Neuronal stem cell (in vitro differentiated cells): ENCODE results near the gene IFNLR1.
A peak's percentile ranks its signal among the peaks of the same experiment; 100 is the strongest.

ENCODE experiments used
- DNase-seq: peaks from one replicate; pipeline ENCODE4 v3.0.0-alpha.2; 2013; ENCODE audit warnings: low spot score
- H2AFZ ChIP-seq: one replicate; pipeline ENCODE4 v1.6.1; 2013; ENCODE audit warnings: mild to moderate bottlenecking, low read length, inconsistent platforms
- H2AK5ac ChIP-seq: 2 replicates; pipeline ENCODE4 v1.6.1; 2013; ENCODE audit warnings: low read depth, mild to moderate bottlenecking, inconsistent platforms, low read length, moderate library complexity, mixed read lengths
- H2BK120ac ChIP-seq: 2 replicates; pipeline ENCODE4 v1.6.1; 2013; ENCODE audit warnings: low read depth, mild to moderate bottlenecking, inconsistent platforms, low read length, moderate library complexity, mixed read lengths
- H2BK12ac ChIP-seq: one replicate; pipeline ENCODE4 v1.6.1; 2013; ENCODE audit warnings: low read length, inconsistent platforms
- H2BK15ac ChIP-seq: 2 replicates; pipeline ENCODE4 v1.6.1; 2013; ENCODE audit warnings: mild to moderate bottlenecking, low read length, inconsistent platforms, mixed read lengths
- H2BK5ac ChIP-seq: one replicate; pipeline ENCODE4 v1.6.1; 2013; ENCODE audit warnings: inconsistent platforms, mild to moderate bottlenecking, low read length, moderate library complexity
- H3K14ac ChIP-seq: one replicate; pipeline ENCODE4 v1.6.1; 2013; ENCODE audit warnings: low read length, inconsistent platforms
- H3K18ac ChIP-seq: 2 replicates; pipeline ENCODE4 v1.6.1; 2013; ENCODE audit warnings: low read length, inconsistent platforms
- H3K23ac ChIP-seq: 2 replicates; pipeline ENCODE4 v1.6.1; 2013; ENCODE audit warnings: low read depth, mild to moderate bottlenecking, mixed read lengths, low read length, inconsistent platforms; ENCODE audit not compliant: poor library complexity
- H3K27ac ChIP-seq: replicated peaks from 3 replicates; pipeline ENCODE4 v1.5.1; 2013; ENCODE audit warnings: low read length, inconsistent platforms
- H3K27me3 ChIP-seq, 3 experiments: 2 replicates each; pipeline ENCODE4 v1.6.1; 2013; ENCODE audit warnings: low read length in 3 of 3, mild to moderate bottlenecking in 2 of 3, inconsistent platforms in 1 of 3, low read depth in 1 of 3, mixed read lengths in 1 of 3, moderate library complexity in 1 of 3; ENCODE audit not compliant: control insufficient read depth in 3 of 3, insufficient read depth in 3 of 3
- H3K36me3 ChIP-seq, 2 donors: replicated peaks in 1 of 2; 2 replicates each; pipeline ENCODE4 v1.6.1; 2013; ENCODE audit warnings: low read length in 2 of 2; ENCODE audit not compliant: control insufficient read depth in 2 of 2, insufficient read depth in 2 of 2
- H3K4ac ChIP-seq: 2 replicates; pipeline ENCODE4 v1.6.1; 2013; ENCODE audit warnings: inconsistent platforms, mild to moderate bottlenecking, low read length, moderate library complexity
- H3K4me1 ChIP-seq, 2 donors: 1 replicate in 1 of 2; 2 replicates in 1 of 2; pipeline ENCODE4 v1.6.1; 2013; ENCODE audit warnings: low read length in 2 of 2, low read depth in 1 of 2; ENCODE audit not compliant: control insufficient read depth in 2 of 2, insufficient read depth in 1 of 2
- H3K4me2 ChIP-seq: one replicate; pipeline ENCODE4 v1.6.1; 2013; ENCODE audit warnings: mild to moderate bottlenecking, low read length, inconsistent platforms; ENCODE audit not compliant: insufficient read depth, poor library complexity, severe bottlenecking
- H3K4me3 ChIP-seq, 2 donors: 2 replicates each; pipeline ENCODE4 v1.5.1; 2013; ENCODE audit warnings: low read length in 2 of 2, mild to moderate bottlenecking in 2 of 2, inconsistent platforms in 1 of 2, moderate library complexity in 1 of 2
- H3K79me1 ChIP-seq: one replicate; pipeline ENCODE4 v1.6.1; 2013; ENCODE audit warnings: low read depth, mild to moderate bottlenecking, inconsistent platforms, low read length, moderate library complexity
- H3K9ac ChIP-seq: one replicate; pipeline ENCODE4 v1.6.1; 2013; ENCODE audit warnings: mild to moderate bottlenecking, low read depth, low read length, inconsistent platforms; ENCODE audit not compliant: poor library complexity
- H3K9me3 ChIP-seq, 2 donors: replicated peaks in 1 of 2; 2 replicates each; pipeline versions ENCODE3 to v1.6.1; 2013; ENCODE audit warnings: low read length in 2 of 2, mild to moderate bottlenecking in 2 of 2, inconsistent platforms in 1 of 2, low read depth in 1 of 2, mixed read lengths in 1 of 2, moderate library complexity in 1 of 2; ENCODE audit not compliant: control insufficient read depth in 2 of 2, insufficient read depth in 1 of 2
- H4K8ac ChIP-seq: one replicate; pipeline ENCODE4 v1.6.1; 2013; ENCODE audit warnings: low read depth, mild to moderate bottlenecking, inconsistent platforms, low read length, moderate library complexity
- H4K91ac ChIP-seq: one replicate; pipeline ENCODE4 v1.6.1; 2013; ENCODE audit warnings: low read length, low read depth, mild to moderate bottlenecking, inconsistent platforms; ENCODE audit not compliant: poor library complexity
- WGBS, 2 donors: extraction: QIAGEN DNeasy Blood & Tissue Kit; methylation state at CpG; one replicate each; pipeline ENCODE4 v1.1.7; 2013; ENCODE audit warnings: missing lambda C conversion rate in 2 of 2, mixed read lengths in 1 of 2; ENCODE audit not compliant: insufficient read length in 2 of 2, insufficient replicate concordance in 1 of 2; ENCODE audit errors: extremely low coverage in 2 of 2; 5-methylcytosine and 5-hydroxymethylcytosine counted together

IFNLR1 gene

DNA sequence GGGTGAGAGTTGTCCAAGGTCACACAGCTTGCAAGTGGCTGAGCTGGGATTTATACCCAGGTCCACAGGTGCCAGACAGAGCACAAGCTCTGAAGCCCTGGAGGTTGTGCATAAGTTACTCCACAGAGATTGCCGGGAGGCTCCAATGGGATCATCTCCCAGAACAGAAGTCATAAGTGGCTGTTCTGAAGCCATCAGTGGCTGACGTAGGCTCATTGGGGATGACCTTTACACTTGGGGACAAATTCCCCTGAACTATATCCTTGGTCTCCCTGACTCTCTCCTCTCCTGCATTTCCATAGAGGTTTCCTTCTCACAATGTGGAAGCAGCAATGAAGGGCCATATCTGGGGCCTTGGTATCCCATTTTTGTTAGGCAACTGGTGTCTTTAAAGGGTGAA, 37.0 kb upstream of the IFNLR1 start:
- no peak overlapping the region for H2BK15ac ChIP-seq
- no peak overlapping the region for H3K23ac ChIP-seq
- H3K4me1 ChIP-seq = no peaks in the 10 kb centered on the region
- no peak for DNase-seq
- no peak overlapping the region for H3K4me3 ChIP-seq
- no peak overlapping the region for H2BK12ac ChIP-seq
- no peaks in the 10 kb centered on the region for H3K9me3 ChIP-seq
- no peaks in the 10 kb centered on the region for H3K36me3 ChIP-seq
- H2BK120ac ChIP-seq = no peak overlapping the region
- no peak overlapping the region for H3K18ac ChIP-seq
- no peaks in the 10 kb centered on the region for H3K79me1 ChIP-seq
- H4K8ac ChIP-seq = no peak overlapping the region
- no peak overlapping the region for H2AK5ac ChIP-seq
- H3K9ac ChIP-seq = no peak overlapping the region
- no peak overlapping the region for H4K91ac ChIP-seq
- no peak overlapping the region for H2AFZ ChIP-seq
- peaks cover 0 to 4% (median 0%) of the 10 kb centered on the region in 3 experiments for H3K27me3 ChIP-seq
- no peak overlapping the region for H3K4ac ChIP-seq
- H3K4me2 ChIP-seq = no peak overlapping the region
- H3K27ac ChIP-seq = no peak overlapping the region
- H3K14ac ChIP-seq = no peak overlapping the region
- H2BK5ac ChIP-seq = no peak overlapping the region
- WGBS, 2 donors = no CpG with 5 or more reads among the region's 2 CpGs

DNA sequence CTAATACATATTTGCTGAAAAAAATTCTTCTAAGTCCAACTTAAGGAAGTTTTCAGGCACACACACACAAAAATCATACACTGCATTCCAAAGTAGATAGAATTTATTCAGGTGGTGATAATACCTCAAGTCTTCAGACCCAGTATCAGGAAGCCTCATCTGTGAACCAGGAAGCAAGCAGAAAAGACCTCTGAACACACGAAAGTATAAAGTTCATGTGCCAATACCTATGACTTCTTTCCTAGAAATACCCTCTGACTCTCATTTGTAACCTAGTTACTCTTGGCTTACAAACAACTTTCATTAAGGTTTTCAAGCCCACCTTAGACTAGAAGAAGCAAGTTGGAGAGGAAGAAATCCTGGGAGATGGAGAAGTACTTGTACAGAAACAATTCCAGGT, 35.7 kb upstream of the IFNLR1 start:
- H3K4me2 ChIP-seq = no peak overlapping the region
- H2BK15ac ChIP-seq = no peak overlapping the region
- H3K9me3 ChIP-seq = no peaks in the 10 kb centered on the region
- H3K18ac ChIP-seq = no peak overlapping the region
- H2AK5ac ChIP-seq = no peak overlapping the region
- H3K23ac ChIP-seq = no peak overlapping the region
- H3K79me1 ChIP-seq = no peaks in the 10 kb centered on the region
- H3K4ac ChIP-seq = no peak overlapping the region
- no peak overlapping the region for H3K9ac ChIP-seq
- no peaks in the 10 kb centered on the region for H3K4me1 ChIP-seq
- H3K27me3 ChIP-seq = peaks cover 0 to 4% (median 0%) of the 10 kb centered on the region in 3 experiments
- no peak overlapping the region for H4K91ac ChIP-seq
- no peak overlapping the region for H4K8ac ChIP-seq
- no peak overlapping the region for H3K14ac ChIP-seq
- no peak for DNase-seq
- no peak overlapping the region for H2BK5ac ChIP-seq
- no peak overlapping the region for H3K27ac ChIP-seq
- H2BK120ac ChIP-seq = no peak overlapping the region
- H2AFZ ChIP-seq = no peak overlapping the region
- H3K4me3 ChIP-seq = no peak overlapping the region
- H2BK12ac ChIP-seq = no peak overlapping the region
- no peaks in the 10 kb centered on the region for H3K36me3 ChIP-seq
- no CpG with 5 or more reads among the region's 1 CpG for WGBS, 2 donors

DNA sequence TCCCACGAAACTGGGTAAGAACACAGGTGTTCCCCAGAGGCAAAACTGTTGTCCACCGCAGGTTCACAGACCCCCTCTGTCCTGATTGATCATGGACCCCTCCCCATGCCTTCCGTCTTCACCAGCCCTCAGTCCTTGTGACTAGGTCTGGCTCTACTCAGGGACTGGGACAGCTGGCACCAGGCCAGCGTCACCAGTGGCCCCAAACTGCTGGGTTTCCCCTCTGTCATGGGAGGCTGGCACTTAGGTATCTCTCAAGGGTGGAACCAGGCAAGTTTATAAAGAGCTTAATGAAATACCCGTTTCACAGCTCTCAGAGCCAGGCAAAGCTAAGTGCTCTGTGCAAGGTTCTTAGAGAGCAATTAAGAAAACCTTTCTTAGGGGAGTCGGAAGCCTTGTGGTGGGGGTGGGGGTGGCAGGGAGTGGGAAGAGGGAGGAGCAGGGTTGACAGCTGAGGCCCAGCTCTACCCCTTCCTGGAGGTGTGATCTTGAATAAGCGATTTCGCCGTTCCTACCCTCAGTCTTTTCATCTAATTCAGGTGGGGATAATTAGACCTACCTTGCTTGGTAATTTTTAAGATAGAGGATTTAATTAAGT, 35.0 kb upstream of the IFNLR1 start:
- Histone ChIP-seq H3K4ac (no peak overlapping the region), H3K4me1 (no peaks in the 10 kb centered on the region), H3K79me1 (no peaks in the 10 kb centered on the region), H4K91ac (no peak overlapping the region), H3K36me3 (no peaks in the 10 kb centered on the region), H2BK12ac (peak overlapping the region; percentile 3), H3K14ac (no peak overlapping the region), H2BK120ac (no peak overlapping the region), H2BK15ac (no peak overlapping the region), H3K27me3 (peaks cover 0 to 8% (median 0%) of the 10 kb centered on the region in 3 experiments), H2BK5ac (no peak overlapping the region), H3K9ac (no peak overlapping the region), H3K4me2 (no peak overlapping the region), H3K27ac (no peak overlapping the region), H3K4me3 (no peak overlapping the region), H3K23ac (no peak overlapping the region), H3K9me3 (no peaks in the 10 kb centered on the region), H3K18ac (no peak overlapping the region), H2AK5ac (no peak overlapping the region), H4K8ac (no peak overlapping the region), H2AFZ (no peak overlapping the region)
- DNase-seq = no peak
- no CpG with 5 or more reads among the region's 9 CpGs for whole genome bisulfite sequencing, 2 donors

DNA sequence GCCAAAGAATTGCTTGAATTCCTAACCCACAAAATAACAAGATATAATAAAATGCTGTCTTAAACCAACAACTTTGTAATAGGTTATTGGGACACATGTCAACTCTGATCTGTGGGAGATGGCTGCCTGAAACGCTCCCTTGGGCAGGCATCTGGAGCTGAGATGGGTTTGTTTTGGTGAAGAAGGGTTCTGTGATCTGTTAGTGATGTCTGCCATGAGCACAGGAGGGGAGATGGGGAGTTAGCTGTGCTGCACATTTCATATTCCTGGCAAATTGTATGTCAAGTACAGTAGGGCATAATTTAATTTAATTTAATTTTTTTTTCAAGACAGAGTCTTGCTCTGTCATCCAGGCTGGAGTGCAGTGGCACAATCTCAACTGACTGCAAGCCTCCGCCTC, 34.2 kb upstream of the IFNLR1 start:
- peaks cover 0 to 14% (median 0%) of the 10 kb centered on the region in 3 experiments for H3K27me3 ChIP-seq

More for the DNA sequence above, 34.2 kb upstream of the IFNLR1 start:
- Histone ChIP-seq H3K27ac (no peak overlapping the region), H2BK5ac (no peak overlapping the region), H2BK120ac (no peak overlapping the region), H3K23ac (no peak overlapping the region), H3K18ac (no peak overlapping the region), H3K4me2 (no peak overlapping the region), H3K9ac (no peak overlapping the region), H2AK5ac (no peak overlapping the region), H3K9me3 (no peaks in the 10 kb centered on the region), H3K79me1 (no peaks in the 10 kb centered on the region), H3K36me3 (no peaks in the 10 kb centered on the region), H3K4me1 (no peaks in the 10 kb centered on the region), H2BK12ac (no peak overlapping the region), H2BK15ac (no peak overlapping the region), H3K4me3 (no peak overlapping the region), H4K91ac (no peak overlapping the region), H4K8ac (no peak overlapping the region), H3K4ac (no peak overlapping the region), H2AFZ (no peak overlapping the region), H3K14ac (no peak overlapping the region)
- no CpG with 5 or more reads among the region's 2 CpGs for WGBS, 2 donors
- no peak for DNase-seq
